ENCODE measurements around the gene TNN. TPM values are rescaled to one million over a fixed set of nuclear protein-coding genes. Genes with fewer than 3 reads are reported as not detected.

TNN gene
- total RNA-seq, 1 experiment from 2014 or later: 0.11 TPM

GRCh38 chr1:175045097-175045496 is 22.5 kb upstream of the TNN start:
- no peak overlapping the region for H3K9ac ChIP-seq (ENCODE audit: extremely low read depth, insufficient read length, low read length)
- Mint-ChIP-seq H3K27me3 (ENCODE audit: low read depth) (peaks cover 2% of the 10 kb centered on the region; the same call in 1 of the 2 replicates), H3K36me3 (ENCODE audit: insufficient read depth in 1 of 3, low read depth in 3 of 3) (no peaks in the 10 kb centered on the region), H3K9me3 (no peaks in the 10 kb centered on the region), H3K4me1 (peaks cover 6 to 8% of the 10 kb centered on the region in 2 experiments; a peak in 2 of 4 replicates), H3K4me3 (no peak overlapping the region), H3K27ac (no peak overlapping the region)
- H3K4me2 ChIP-seq (ENCODE audit: insufficient read depth, insufficient read length, low read length): no peak overlapping the region
- no peak overlapping the region for H4K91ac ChIP-seq (ENCODE audit: insufficient read length, low read depth, low read length)
- H2BK12ac ChIP-seq (ENCODE audit: insufficient read length, low read depth, low read length): no peak overlapping the region
- H3K56ac ChIP-seq (ENCODE audit: insufficient read length, low read depth, low read length): no peak overlapping the region
- H2AFZ ChIP-seq (ENCODE audit: low read length): no peak overlapping the region
- H2AK5ac ChIP-seq (ENCODE audit: insufficient read length, low read length): no peak overlapping the region
- no peak overlapping the region for H2BK5ac ChIP-seq (ENCODE audit: insufficient read length, low read length)
- DNase-seq: no peak
- H2BK120ac ChIP-seq (ENCODE audit: low read depth, low read length, poor library complexity, severe bottlenecking): no peak overlapping the region
- H3K79me1 ChIP-seq (ENCODE audit: insufficient read depth, low read depth, low read length, poor library complexity, severe bottlenecking): no peaks in the 10 kb centered on the region
- no peaks in the 10 kb centered on the region for H3K9me3 ChIP-seq (ENCODE audit: control insufficient read depth, low read depth, low read length)
- H3K18ac ChIP-seq (ENCODE audit: insufficient read length, low read depth, low read length): no peak overlapping the region
- no peaks in the 10 kb centered on the region for H3K27me3 ChIP-seq (ENCODE audit: insufficient read depth, low read length)
- H3K4me1 ChIP-seq (ENCODE audit: insufficient read depth, low read length): no peaks in the 10 kb centered on the region
- H4K8ac ChIP-seq (replicated peaks; ENCODE audit: insufficient read length, low read depth, low read length): no peak overlapping the region
- H3K23me2 ChIP-seq (ENCODE audit: insufficient read length, low read depth, low read length, poor library complexity, severe bottlenecking): no peaks in the 10 kb centered on the region
- H3K23ac ChIP-seq (ENCODE audit: insufficient read length, low read depth, low read length): no peak overlapping the region
- no peak overlapping the region for H2BK20ac ChIP-seq (ENCODE audit: low read depth, low read length, poor library complexity, severe bottlenecking)
- TF ChIP-seq CTCF (conservative IDR thresholded peaks at IDR 0.05): no peak
- H4K20me1 ChIP-seq (ENCODE audit: control insufficient read depth, insufficient read depth, insufficient read length): no peaks in the 10 kb centered on the region
- H3K4ac ChIP-seq (ENCODE audit: low read depth, low read length): no peak overlapping the region
- H3K14ac ChIP-seq (ENCODE audit: insufficient read depth, low read length): no peak overlapping the region
- H3K27ac ChIP-seq (ENCODE audit: insufficient read length, low read depth, low read length): no peak overlapping the region
- WGBS (ENCODE audit: extremely low coverage, insufficient read length, low lambda C conversion rate): no CpG with 5 or more reads among the region's 19 CpGs
- H4K5ac ChIP-seq (ENCODE audit: insufficient read length, low read depth, low read length): no peak overlapping the region
- no peak overlapping the region for H2BK15ac ChIP-seq (ENCODE audit: low read depth, low read length)
- H3K79me2 ChIP-seq (ENCODE audit: insufficient read depth, low read length): no peaks in the 10 kb centered on the region
- no peak overlapping the region for H3T11ph ChIP-seq (ENCODE audit: low read length)
